GM12873 (cell line): ENCODE measurements around the gene FBXO5.
A peak's percentile ranks its signal among the peaks of the same experiment; 100 is the strongest.

Experiments used
- CTCF ChIP-seq: IDR thresholded peaks from 2 replicates; pipeline ENCODE4 v1.5.1; 2012; ENCODE audit warnings: low read depth, mild to moderate bottlenecking, moderate library complexity, low read length, control low read depth; ENCODE audit not compliant: insufficient read depth; ENCODE audit errors: missing control alignments

Gene FBXO5

DNA sequence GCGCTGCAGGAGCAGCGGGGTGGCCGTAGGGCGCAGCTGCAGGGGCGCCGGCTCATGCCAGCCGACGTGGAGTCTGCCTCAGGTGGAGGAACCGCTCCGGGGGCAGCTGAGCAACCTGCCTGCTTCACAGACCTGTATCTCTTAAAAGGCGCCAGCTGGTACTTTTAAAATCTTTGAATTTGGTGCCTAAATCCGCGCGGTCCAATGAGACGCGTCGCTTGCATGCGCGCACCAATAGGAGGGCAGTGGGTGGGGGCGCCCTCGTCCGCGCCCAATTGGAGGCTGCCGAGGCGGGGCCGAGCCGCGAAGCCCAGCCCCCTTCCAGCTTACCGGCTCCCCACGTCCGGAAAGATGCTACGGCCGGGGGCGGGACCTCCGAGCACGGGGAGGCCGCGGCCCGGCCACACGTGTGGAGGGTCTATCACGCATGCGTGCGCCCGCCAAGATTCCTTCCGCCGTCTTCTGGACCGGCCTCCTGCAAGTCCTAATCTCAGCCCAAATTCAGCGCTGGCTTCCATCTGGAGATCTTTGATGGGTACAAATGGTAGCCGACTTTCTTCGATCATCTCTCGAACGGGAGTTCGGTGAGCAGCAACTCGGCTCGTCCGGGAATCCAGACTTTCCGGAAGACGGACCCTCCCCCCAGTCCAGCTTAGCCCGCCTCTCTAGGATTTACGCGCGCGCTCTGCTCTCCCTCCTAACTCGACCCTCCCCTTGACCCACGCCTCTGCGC lies at the start of gene FBXO5:
FBXO5 (minus strand) TSS at position 138 of the 733 bp plus-strand sequence; CDS start at position 56, 82 bp downstream.
- TF ChIP-seq CTCF: no peak

DNA sequence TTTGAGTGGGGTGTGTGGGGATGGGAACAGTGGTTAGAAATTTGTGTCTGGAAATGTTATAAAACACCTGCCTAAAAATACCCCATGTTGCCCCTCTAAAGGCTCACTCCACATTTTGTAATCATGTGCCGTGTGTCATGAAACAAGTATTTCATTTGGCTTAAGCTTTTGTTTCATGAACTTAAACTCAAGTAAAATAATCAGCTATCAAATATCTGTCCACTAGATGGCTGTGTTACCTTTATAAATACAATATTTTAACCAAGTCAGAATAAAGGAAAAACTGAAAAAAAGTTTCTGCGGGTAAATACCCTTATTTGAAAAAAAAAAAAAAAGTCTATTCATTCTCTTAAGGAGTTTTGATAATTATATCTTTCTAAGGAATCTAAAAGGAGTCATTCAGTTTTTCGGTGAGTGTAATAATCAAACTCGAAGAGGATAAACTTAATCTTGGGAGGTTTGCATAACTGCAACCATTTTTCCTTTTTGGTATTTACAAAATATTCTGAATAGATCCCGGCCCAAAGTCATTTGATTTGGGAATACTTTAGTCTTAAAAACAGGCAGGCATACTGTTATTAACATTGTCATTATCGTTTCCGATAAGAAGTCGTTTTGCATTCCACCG lies 49.5 kb upstream of the FBXO5 start:
- peak; percentile 20 for TF ChIP-seq CTCF

- no peak for TF ChIP-seq CTCF
Observed at GRCh38 chr6:153031335-153031955, 48.6 kb upstream of the FBXO5 start.

DNA sequence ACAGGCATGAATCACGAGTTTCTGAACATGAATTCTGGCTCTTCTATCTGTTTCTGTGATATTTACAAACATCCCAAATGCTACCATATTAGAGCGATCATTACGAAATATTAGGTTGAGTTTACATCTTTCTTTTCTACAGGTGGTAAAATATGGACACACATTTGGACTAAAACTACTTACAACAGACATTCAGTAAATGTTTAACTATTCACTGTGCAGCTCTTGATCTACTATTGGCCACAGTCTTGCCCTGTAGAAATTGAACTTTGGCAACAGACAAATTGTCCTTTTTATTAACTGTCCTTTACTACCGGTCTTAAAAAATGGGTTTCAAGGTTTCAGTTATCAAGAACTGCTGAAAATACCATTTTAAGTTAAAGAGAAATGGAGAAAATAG lies 46.1 kb upstream of the FBXO5 start:
- no peak for TF ChIP-seq CTCF

DNA sequence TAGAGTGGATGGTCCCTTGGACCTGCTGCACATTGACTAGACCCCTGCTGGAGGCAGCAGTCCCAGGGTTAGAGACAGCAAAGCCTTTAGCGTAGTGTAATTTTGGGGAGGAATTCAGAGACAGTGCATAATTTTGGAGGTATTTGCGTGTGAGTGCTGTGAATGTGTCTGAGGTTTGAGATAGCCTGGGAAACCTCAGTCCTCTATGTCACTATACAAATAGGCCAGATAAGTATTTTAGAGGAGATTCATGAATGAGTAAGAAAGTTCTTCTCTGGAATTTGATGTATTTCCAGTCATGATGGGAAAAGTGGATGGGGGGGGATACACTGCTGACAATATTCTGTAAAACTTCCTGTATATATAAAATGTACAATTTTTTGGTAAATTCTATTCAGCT lies 45.4 kb upstream of the FBXO5 start:
- TF ChIP-seq CTCF: no peak

DNA sequence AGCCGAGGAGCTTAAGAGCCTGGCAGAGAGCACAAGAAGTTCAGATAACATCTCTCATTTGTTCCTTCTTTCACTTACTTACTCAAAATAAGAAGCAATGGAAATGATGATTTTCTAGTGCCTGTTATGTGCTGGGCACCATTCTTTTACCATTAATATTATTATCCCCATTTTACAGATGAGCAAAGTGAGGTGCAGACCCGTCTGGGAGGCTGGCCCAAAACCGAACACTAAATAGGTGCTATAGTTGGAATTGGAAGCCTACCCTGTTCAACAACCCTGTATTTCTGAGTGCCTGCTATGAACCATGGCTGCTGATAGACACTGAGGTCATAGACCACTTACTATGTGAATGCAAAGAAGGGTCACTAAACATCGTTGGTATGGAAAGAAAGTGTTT lies 44.6 kb upstream of the FBXO5 start:
- no peak for TF ChIP-seq CTCF

- TF ChIP-seq CTCF: no peak
Observed at GRCh38 chr6:153024709-153025017, 41.8 kb upstream of the FBXO5 start.
